Memory B cell (primary cell): ENCODE results near the gene ZNF839.
"Not testable (repeated sequence)": the region's sequence is repeated elsewhere in the genome, so short reads cannot be mapped to it uniquely, and the experiment has no call there.

Experiments
- ATAC-seq: fragments of 150-1000 bp; cut with Tn5 transposase; 2 replicates; pipeline ENCODE4 v1.10.0; 2021; ENCODE audit warnings: low read depth, mild to moderate bottlenecking, moderate library complexity
- DNase-seq, 2 donors: peaks; one replicate each; pipeline ENCODE4 v3.0.0; 2022; ENCODE audit warnings: low spot score in 2 of 2
- H3K27ac Mint-ChIP-seq: one replicate; pipeline ENCODE4 v1.8.0; 2022; ENCODE audit warnings: mild to moderate bottlenecking, moderate library complexity, mixed read lengths
- H3K27me3 Mint-ChIP-seq: one replicate; pipeline ENCODE4 v1.8.0; 2022; ENCODE audit warnings: mixed read lengths
- H3K36me3 Mint-ChIP-seq: one replicate; pipeline ENCODE4 v1.8.0; 2022; ENCODE audit warnings: mild to moderate bottlenecking, mixed read lengths
- H3K4me1 Mint-ChIP-seq: one replicate; pipeline ENCODE4 v1.8.0; 2022; ENCODE audit warnings: mixed read lengths
- H3K4me3 Mint-ChIP-seq: one replicate; pipeline ENCODE4 v1.8.0; 2022; ENCODE audit warnings: mild to moderate bottlenecking, moderate library complexity, mixed read lengths
- H3K9me3 Mint-ChIP-seq: one replicate; pipeline ENCODE4 v1.8.0; 2022; ENCODE audit warnings: mixed read lengths

The ZNF839 gene

GRCh38 chr14:102295270-102295669, 24.3 kb upstream of the ZNF839 start:
- DNase-seq (no peak), ATAC-seq (no peak)
- Mint-ChIP-seq H3K9me3 (no peaks in the 10 kb centered on the region), H3K36me3 (no peaks in the 10 kb centered on the region), H3K4me1 (no peaks in the 10 kb centered on the region), H3K27me3 (peaks cover 2% of the 10 kb centered on the region), H3K4me3 (no peak overlapping the region), H3K27ac (no peak overlapping the region)

GRCh38 chr14:102297436-102298170, 21.9 kb upstream of the ZNF839 start:
- no peak for DNase-seq
- Mint-ChIP-seq H3K36me3 (no peaks in the 10 kb centered on the region), H3K27ac (no peak overlapping the region), H3K4me3 (no peak overlapping the region), H3K27me3 (peaks cover 2% of the 10 kb centered on the region), H3K9me3 (no peaks in the 10 kb centered on the region), H3K4me1 (no peaks in the 10 kb centered on the region)
- no peak for ATAC-seq

- not testable (repeated sequence) for H3K4me3 Mint-ChIP-seq, ATAC-seq, H3K36me3 Mint-ChIP-seq, H3K27me3 Mint-ChIP-seq, H3K9me3 Mint-ChIP-seq, H3K27ac Mint-ChIP-seq, DNase-seq, H3K4me1 Mint-ChIP-seq
Measured at GRCh38 chr14:102298303-102299070, 21.1 kb upstream of the ZNF839 start.

GRCh38 chr14:102303664-102304063, 15.9 kb upstream of the ZNF839 start:
- Mint-ChIP-seq H3K27ac (no peak overlapping the region), H3K36me3 (no peaks in the 10 kb centered on the region), H3K4me3 (peak overlapping the region; percentile 57), H3K4me1 (peaks cover 7% of the 10 kb centered on the region), H3K9me3 (no peaks in the 10 kb centered on the region), H3K27me3 (no peaks in the 10 kb centered on the region)
- DNase-seq (no peak), ATAC-seq (no peak)

- Mint-ChIP-seq H3K4me1 (peaks cover 7% of the 10 kb centered on the region), H3K4me3 (peak within 1 kb of the TSS; percentile 96), H3K9me3 (no peaks in the 10 kb centered on the region), H3K36me3 (no peaks in the 10 kb centered on the region), H3K27ac (peak within 1 kb of the TSS; percentile 98), H3K27me3 (no peaks in the 10 kb centered on the region)
- DNase-seq (peak; percentile 98), ATAC-seq (peak; percentile 96)
Measured at GRCh38 chr14:102304611-102305506, 14.7 kb upstream of the ZNF839 start, which contains the start of gene MOK. Gene MOK, minus strand, starts transcription at chr14:102305164. Its CDS starts 196 bp downstream, at chr14:102304968.

- DNase-seq (peak; percentile 81 to 87), ATAC-seq (peak; percentile 65)
- H3K27ac Mint-ChIP-seq, result peak overlapping the region; percentile 12
- H3K4me3 Mint-ChIP-seq, result peak overlapping the region; percentile 93
- H3K9me3 Mint-ChIP-seq, result no peaks in the 10 kb centered on the region
- H3K27me3 Mint-ChIP-seq, result no peaks in the 10 kb centered on the region
- H3K36me3 Mint-ChIP-seq, result no peaks in the 10 kb centered on the region
- H3K4me1 Mint-ChIP-seq, result peaks cover 23% of the 10 kb centered on the region
Measured at GRCh38 chr14:102314242-102315011, 5.1 kb upstream of the ZNF839 start.

- H3K27ac Mint-ChIP-seq, result no peak overlapping the region
- no peaks in the 10 kb centered on the region for H3K9me3 Mint-ChIP-seq
- H3K4me1 Mint-ChIP-seq, result peaks cover 23% of the 10 kb centered on the region
- DNase-seq (no peak), ATAC-seq (no peak)
- peak overlapping the region; percentile 93 for H3K4me3 Mint-ChIP-seq
- no peaks in the 10 kb centered on the region for H3K36me3 Mint-ChIP-seq
- no peaks in the 10 kb centered on the region for H3K27me3 Mint-ChIP-seq
Measured at GRCh38 chr14:102315121-102315520, 4.4 kb upstream of the ZNF839 start.

- ATAC-seq (no peak), DNase-seq (no peak)
- Mint-ChIP-seq H3K27me3 (no peaks in the 10 kb centered on the region), H3K9me3 (no peaks in the 10 kb centered on the region), H3K4me3 (peak overlapping the region; percentile 95), H3K36me3 (no peaks in the 10 kb centered on the region), H3K27ac (peak overlapping the region; percentile 100), H3K4me1 (peaks cover 26% of the 10 kb centered on the region)
Measured at GRCh38 chr14:102316338-102316742, 3.2 kb upstream of the ZNF839 start.

- DNase-seq (peak; percentile 99 to 100), ATAC-seq (peak; percentile 61)
- H3K4me1 Mint-ChIP-seq, result peaks cover 29% of the 10 kb centered on the region
- H3K27me3 Mint-ChIP-seq, result no peaks in the 10 kb centered on the region
- no peaks in the 10 kb centered on the region for H3K36me3 Mint-ChIP-seq
- H3K9me3 Mint-ChIP-seq, result no peaks in the 10 kb centered on the region
- H3K4me3 Mint-ChIP-seq, result peak overlapping the region; percentile 95
- H3K27ac Mint-ChIP-seq, result peak overlapping the region; percentile 100
Measured at GRCh38 chr14:102316743-102317563, 2.6 kb upstream of the ZNF839 start.

GRCh38 chr14:102317564-102318248, 1.8 kb upstream of the ZNF839 start:
- no peak for ATAC-seq
- no peaks in the 10 kb centered on the region for H3K36me3 Mint-ChIP-seq
- no peaks in the 10 kb centered on the region for H3K27me3 Mint-ChIP-seq
- H3K4me3 Mint-ChIP-seq, result peak overlapping the region; percentile 95
- peak overlapping the region; percentile 100 for H3K27ac Mint-ChIP-seq
- DNase-seq, result no peak
- peaks cover 29% of the 10 kb centered on the region for H3K4me1 Mint-ChIP-seq
- no peaks in the 10 kb centered on the region for H3K9me3 Mint-ChIP-seq

GRCh38 chr14:102318781-102319276, 717 bp upstream of the ZNF839 start:
- H3K4me1 Mint-ChIP-seq, result peaks cover 31% of the 10 kb centered on the region

GRCh38 chr14:102320033-102320660, 601 bp downstream of the ZNF839 start:
- Mint-ChIP-seq H3K4me1 (peaks cover 22% of the 10 kb centered on the region), H3K4me3 (peak overlapping the region; percentile 87), H3K27ac (peak overlapping the region; percentile 95), H3K36me3 (no peaks in the 10 kb centered on the region), H3K9me3 (no peaks in the 10 kb centered on the region), H3K27me3 (no peaks in the 10 kb centered on the region)
- peak; percentile 39 to 60 for DNase-seq
- peak; percentile 33 for ATAC-seq

More at GRCh38 chr14:102318781-102319276, 717 bp upstream of the ZNF839 start:
- peak overlapping the region; percentile 95 for H3K27ac Mint-ChIP-seq
- peak overlapping the region; percentile 95 for H3K4me3 Mint-ChIP-seq
- no peaks in the 10 kb centered on the region for H3K36me3 Mint-ChIP-seq
- H3K9me3 Mint-ChIP-seq, result no peaks in the 10 kb centered on the region
- H3K27me3 Mint-ChIP-seq, result no peaks in the 10 kb centered on the region
- no peak for ATAC-seq
- DNase-seq, result no peak
